GM19324 (cell line): ENCODE measurements around the gene OSBPL6.
"Not testable (repeated sequence)": the region's sequence is repeated elsewhere in the genome, so short reads cannot be mapped to it uniquely, and the experiment has no call there.

Experiments used
- ATAC-seq: cut with Tn5 transposase; IDR thresholded peaks from one replicate; pipeline ENCODE4 v1.9.1; 2021; ENCODE audit warnings: mild to moderate bottlenecking, moderate library complexity; ENCODE audit not compliant: unreplicated experiment, low FRiP score

Gene OSBPL6

GRCh38 chr2:178295906-178296305 lies 101.6 kb downstream of the OSBPL6 start:
- ATAC-seq: no peak

- ATAC-seq: no peak
These were observed 102.2 kb downstream of the OSBPL6 start for GRCh38 chr2:178296394-178297090.

GRCh38 chr2:178297091-178297411 lies 102.7 kb downstream of the OSBPL6 start:
- no peak for ATAC-seq

GRCh38 chr2:178298785-178299212 lies 104.5 kb downstream of the OSBPL6 start:
- no peak for ATAC-seq

- no peak for ATAC-seq
These were observed 107.4 kb downstream of the OSBPL6 start for GRCh38 chr2:178301649-178302238.

- no peak for ATAC-seq
These were observed 110.0 kb downstream of the OSBPL6 start for GRCh38 chr2:178304333-178304732.

- peak; percentile 91 for ATAC-seq
These were observed 112.2 kb downstream of the OSBPL6 start for GRCh38 chr2:178306352-178307073.

- ATAC-seq: no peak
These were observed 113.3 kb downstream of the OSBPL6 start for GRCh38 chr2:178307650-178308049.

GRCh38 chr2:178309541-178309940 lies 115.2 kb downstream of the OSBPL6 start:
- no peak for ATAC-seq

- no peak for ATAC-seq
These were observed 120.8 kb downstream of the OSBPL6 start for GRCh38 chr2:178315078-178315477.

- ATAC-seq: no peak
These were observed 121.2 kb downstream of the OSBPL6 start for GRCh38 chr2:178315488-178315948.

- ATAC-seq: no peak
These were observed 123.5 kb downstream of the OSBPL6 start for GRCh38 chr2:178317811-178318210.

- ATAC-seq: no peak
These were observed 125.8 kb downstream of the OSBPL6 start for GRCh38 chr2:178320011-178320585.

GRCh38 chr2:178322068-178322467 lies 127.8 kb downstream of the OSBPL6 start:
- ATAC-seq: no peak

- ATAC-seq: not testable (repeated sequence)
These were observed 129.0 kb downstream of the OSBPL6 start for GRCh38 chr2:178323331-178323730.

- ATAC-seq: no peak
These were observed 129.8 kb downstream of the OSBPL6 start for GRCh38 chr2:178324077-178324476.

- ATAC-seq: no peak
These were observed 131.0 kb downstream of the OSBPL6 start for GRCh38 chr2:178325268-178325667.

GRCh38 chr2:178327516-178327915 lies 133.2 kb downstream of the OSBPL6 start:
- ATAC-seq: no peak

GRCh38 chr2:178328037-178328436 lies 133.7 kb downstream of the OSBPL6 start:
- no peak for ATAC-seq

GRCh38 chr2:178330175-178331017 lies 136.1 kb downstream of the OSBPL6 start:
- ATAC-seq: no peak
